Thyroid gland (tissue), 4 donors: Measurements from ENCODE around the gene PAMR1. TPM values are rescaled to one million over a fixed set of nuclear protein-coding genes. Genes with fewer than 3 reads are reported as not detected.

ENCODE experiments used
- DNase-seq, 2 donors: peaks; one replicate each; pipeline ENCODE4 v3.0.0-alpha.2; 2019
- H3K27ac ChIP-seq, 3 donors: fragments of 200-600 bp; sonication (generic); 1 replicate in 2 of 3; 2 replicates in 1 of 3; pipeline ENCODE4 v1.5.1; 2016 to 2019; ENCODE audit warnings: mild to moderate bottlenecking in 1 of 3, moderate library complexity in 1 of 3
- H3K27me3 ChIP-seq: fragments of 200-600 bp; sonication (generic); one replicate; pipeline ENCODE4 v1.5.1; 2019
- H3K36me3 ChIP-seq, 2 donors: fragments of 200-600 bp; sonication (generic); one replicate each; pipeline ENCODE4 v1.5.1; 2016 to 2019
- H3K4me1 ChIP-seq, 2 donors: fragments of 200-600 bp; sonication (generic); one replicate each; pipeline ENCODE4 v1.5.1; 2017 to 2019
- H3K4me3 ChIP-seq, 3 donors: fragments of 200-600 bp; sonication (generic); replicated peaks in 1 of 3; 1 replicate in 2 of 3; 2 replicates in 1 of 3; pipeline ENCODE4 v1.5.1; 2016; ENCODE audit warnings: mild to moderate bottlenecking in 1 of 3
- H3K9me3 ChIP-seq: fragments of 200-600 bp; sonication (generic); one replicate; pipeline ENCODE4 v1.5.1; 2017
- CTCF ChIP-seq, 6 experiments: fragments of 200-600 bp in 3 of 6; fragments of 450-650 bp in 3 of 6; sonication (generic) in 3 of 6; IDR thresholded peaks; one replicate each; pipeline ENCODE4 v1.5.1; 2016 to 2019; ENCODE audit warnings: antibody characterized with exemption in 6 of 6, mild to moderate bottlenecking in 2 of 6, inconsistent platforms in 1 of 6, moderate library complexity in 1 of 6
- POLR2A ChIP-seq, 2 donors: fragments of 450-650 bp; IDR thresholded peaks; one replicate each; pipeline ENCODE4 v1.6.1; 2017; ENCODE audit warnings: antibody characterized with exemption in 2 of 2, mild to moderate bottlenecking in 2 of 2, moderate library complexity in 1 of 2
- WGBS, 2 donors: methylation state at CpG; one replicate each; pipeline ENCODE4 v1.1.5; 2017; 5-methylcytosine and 5-hydroxymethylcytosine counted together
- intact Hi-C: fragments of 100-400 bp; cut with DNase I; formaldehyde crosslinking; loops from one replicate; pipeline ENCODE4 v1.15.1; 2023
- total RNA-seq, 4 donors: library from RNA; depleted of rRNA; stranded (reverse); fragments of >200 nt; gene quantifications; one replicate each; pipeline ENCODE4 v1.2.3, GENCODE V29; 2016

Gene PAMR1
- total RNA-seq, 4 donors from 2014 or later, result 1.2 to 16.4 (median 4.3) TPM

- no peaks in the 10 kb centered on the region for H3K27me3 ChIP-seq
- DNase-seq, result no peak
- intact Hi-C loops, result no loop called here
- H3K4me3 ChIP-seq, result no peak overlapping the region
- H3K9me3 ChIP-seq, result no peaks in the 10 kb centered on the region
- no peak overlapping the region for H3K27ac ChIP-seq
- no peaks in the 10 kb centered on the region for H3K36me3 ChIP-seq
- WGBS, 2 donors, result 65 to 67% methylated on average over 4 of the region's 4 CpGs
- TF ChIP-seq POLR2A (IDR thresholded peaks at IDR 0.05) (no peak), CTCF (IDR thresholded peaks at IDR 0.05) (no peak)
- H3K4me1 ChIP-seq, result peaks cover 0 to 4% of the 10 kb centered on the region in 2 donors
These were observed 40.8 kb upstream of the PAMR1 start for GRCh38 chr11:35566181-35566580.

GRCh38 chr11:35564245-35564595 is 38.8 kb upstream of the PAMR1 start:
- 56 to 84% methylated on average over 4 of the region's 4 CpGs for WGBS, 2 donors
- Histone ChIP-seq H3K9me3 (no peaks in the 10 kb centered on the region), H3K4me1 (peaks cover 0 to 4% of the 10 kb centered on the region in 2 donors), H3K4me3 (no peak overlapping the region), H3K36me3 (no peaks in the 10 kb centered on the region), H3K27ac (no peak overlapping the region), H3K27me3 (no peaks in the 10 kb centered on the region)
- intact Hi-C loops, result no loop called here
- no peak for TF ChIP-seq POLR2A (IDR thresholded peaks at IDR 0.05)
- TF ChIP-seq CTCF (IDR thresholded peaks at IDR 0.05), result no peak
- no peak for DNase-seq

- no peak for DNase-seq
- intact Hi-C loops, result no loop called here
- no peak overlapping the region for H3K27ac ChIP-seq
- 74 to 80% methylated on average over 6 of the region's 6 CpGs for WGBS, 2 donors
- H3K36me3 ChIP-seq, result no peaks in the 10 kb centered on the region
- no peak for TF ChIP-seq CTCF (IDR thresholded peaks at IDR 0.05)
- TF ChIP-seq POLR2A (IDR thresholded peaks at IDR 0.05), result no peak
- peaks cover 0 to 4% of the 10 kb centered on the region in 2 donors for H3K4me1 ChIP-seq
- H3K4me3 ChIP-seq, result no peak overlapping the region
- H3K9me3 ChIP-seq, result no peaks in the 10 kb centered on the region
- no peaks in the 10 kb centered on the region for H3K27me3 ChIP-seq
These were observed 38.2 kb upstream of the PAMR1 start for GRCh38 chr11:35563484-35564244.

- WGBS, 2 donors, result 89 to 92% methylated on average over 5 of the region's 5 CpGs
- no peak overlapping the region for H3K27ac ChIP-seq
- no peak overlapping the region for H3K4me3 ChIP-seq
- no peak for TF ChIP-seq POLR2A (IDR thresholded peaks at IDR 0.05)
- intact Hi-C loops, result no loop called here
- H3K36me3 ChIP-seq, result no peaks in the 10 kb centered on the region
- H3K27me3 ChIP-seq, result no peaks in the 10 kb centered on the region
- peaks cover 0 to 4% of the 10 kb centered on the region in 2 donors for H3K4me1 ChIP-seq
- H3K9me3 ChIP-seq, result no peaks in the 10 kb centered on the region
- no peak for DNase-seq
These were observed 34.5 kb upstream of the PAMR1 start for GRCh38 chr11:35559949-35560348.

GRCh38 chr11:35558513-35558912 is 33.1 kb upstream of the PAMR1 start:
- H3K4me3 ChIP-seq, result no peak overlapping the region
- H3K36me3 ChIP-seq, result no peaks in the 10 kb centered on the region
- no peak for TF ChIP-seq CTCF (IDR thresholded peaks at IDR 0.05)
- TF ChIP-seq POLR2A (IDR thresholded peaks at IDR 0.05), result no peak
- H3K9me3 ChIP-seq, result no peaks in the 10 kb centered on the region
- WGBS, 2 donors, result 50 to 80% methylated on average over 3 of the region's 3 CpGs
- intact Hi-C loops, result no loop called here
- no peak overlapping the region for H3K27ac ChIP-seq
- no peaks in the 10 kb centered on the region for H3K4me1 ChIP-seq
- DNase-seq, result no peak
- H3K27me3 ChIP-seq, result no peaks in the 10 kb centered on the region
